Neuron (in vitro differentiated cells): ENCODE results near the gene TOPAZ1.

ENCODE experiments used
- H2AFZ ChIP-seq: one replicate; pipeline ENCODE4 v1.6.1; 2013; ENCODE audit warnings: low read depth, mild to moderate bottlenecking, inconsistent platforms, low read length, moderate library complexity
- H3K27me3 ChIP-seq: one replicate; pipeline ENCODE4 v1.6.1; 2013; ENCODE audit warnings: low read length; ENCODE audit not compliant: insufficient read depth
- H3K36me3 ChIP-seq: one replicate; pipeline ENCODE4 v1.6.1; 2013; ENCODE audit warnings: low read length; ENCODE audit not compliant: insufficient read depth
- H3K4me1 ChIP-seq: one replicate; pipeline ENCODE4 v1.6.1; 2013; ENCODE audit warnings: low read length; ENCODE audit not compliant: insufficient read depth
- H3K4me3 ChIP-seq: 2 replicates; pipeline ENCODE4 v1.5.1; 2013; ENCODE audit warnings: mild to moderate bottlenecking, low read length, moderate library complexity
- H3K9me3 ChIP-seq: one replicate; pipeline ENCODE4 v1.6.1; 2013; ENCODE audit warnings: low read length

The TOPAZ1 gene

DNA sequence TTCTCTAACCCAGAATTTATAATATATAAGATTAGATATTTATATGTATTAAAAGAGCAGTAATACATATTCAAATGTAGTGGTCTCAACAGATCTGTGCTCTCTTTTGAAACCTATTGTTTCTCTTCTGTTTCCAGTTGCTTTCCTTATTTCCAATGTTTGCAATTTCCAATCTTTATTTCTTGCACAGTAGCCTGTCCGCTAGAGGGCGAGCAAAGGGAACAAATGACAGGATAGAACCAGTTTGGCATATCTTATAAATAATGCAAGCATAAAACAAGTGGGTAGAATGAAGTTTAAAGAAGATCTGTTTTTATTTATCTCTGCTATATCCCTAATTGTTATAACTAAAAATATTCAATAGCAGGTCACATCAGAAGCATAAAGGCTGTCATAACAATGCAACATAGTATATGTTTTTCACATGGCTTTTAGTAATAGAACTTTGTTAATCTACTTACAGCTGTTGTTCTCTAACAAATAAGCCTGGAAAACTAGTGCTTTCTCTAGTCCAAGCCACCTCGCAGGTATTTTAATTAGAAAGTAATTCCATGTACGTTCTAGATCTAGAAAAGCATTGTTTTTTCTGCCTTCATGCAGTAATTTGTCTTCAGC is 81.8 kb downstream of the TOPAZ1 start:
- Histone ChIP-seq H3K27me3 (no peaks in the 10 kb centered on the region), H3K4me1 (no peaks in the 10 kb centered on the region), H3K9me3 (no peaks in the 10 kb centered on the region), H3K36me3 (no peaks in the 10 kb centered on the region), H2AFZ (peak overlapping the region; percentile 54), H3K4me3 (no peak overlapping the region)

DNA sequence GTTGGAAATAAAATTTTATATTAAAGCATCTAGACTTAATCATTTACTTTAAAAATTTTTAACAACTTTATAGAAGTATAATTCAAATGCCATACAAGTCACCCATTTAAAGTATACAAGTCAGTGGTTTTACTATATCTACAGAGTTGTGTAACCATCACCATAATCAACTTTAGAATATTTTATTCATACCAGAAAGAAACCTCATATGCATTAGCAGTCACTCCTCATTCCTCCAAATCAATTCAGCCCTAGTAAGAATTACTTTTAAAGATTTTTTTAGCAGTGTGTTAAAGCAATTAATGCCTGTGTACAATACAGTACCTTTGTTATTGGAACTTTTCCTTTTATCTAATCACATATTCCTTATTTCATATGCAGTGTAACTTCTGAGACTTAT is 82.9 kb downstream of the TOPAZ1 start:
- H3K9me3 ChIP-seq: no peaks in the 10 kb centered on the region
- no peak overlapping the region for H3K4me3 ChIP-seq
- no peak overlapping the region for H2AFZ ChIP-seq
- no peaks in the 10 kb centered on the region for H3K27me3 ChIP-seq
- no peaks in the 10 kb centered on the region for H3K36me3 ChIP-seq
- H3K4me1 ChIP-seq: no peaks in the 10 kb centered on the region

DNA sequence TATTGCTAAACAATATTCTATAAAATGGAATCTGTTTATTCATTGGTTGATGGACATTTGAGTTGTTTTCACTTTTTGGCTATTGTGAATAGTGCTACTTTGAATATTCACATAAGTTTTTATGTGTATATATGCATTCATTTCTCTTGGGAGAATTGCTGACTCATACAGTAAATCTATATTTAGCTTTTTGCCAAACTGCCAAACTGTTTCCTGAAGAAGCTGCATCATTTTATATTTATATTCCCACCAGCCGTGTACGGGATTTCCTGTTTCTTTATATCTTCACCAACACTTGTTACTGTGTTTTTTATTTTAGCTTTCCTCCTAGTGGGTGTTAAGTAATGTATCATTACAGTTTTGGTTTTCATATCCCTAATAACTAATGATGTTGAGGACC is 84.3 kb downstream of the TOPAZ1 start:
- Histone ChIP-seq H2AFZ (no peak overlapping the region), H3K4me3 (no peak overlapping the region)

DNA sequence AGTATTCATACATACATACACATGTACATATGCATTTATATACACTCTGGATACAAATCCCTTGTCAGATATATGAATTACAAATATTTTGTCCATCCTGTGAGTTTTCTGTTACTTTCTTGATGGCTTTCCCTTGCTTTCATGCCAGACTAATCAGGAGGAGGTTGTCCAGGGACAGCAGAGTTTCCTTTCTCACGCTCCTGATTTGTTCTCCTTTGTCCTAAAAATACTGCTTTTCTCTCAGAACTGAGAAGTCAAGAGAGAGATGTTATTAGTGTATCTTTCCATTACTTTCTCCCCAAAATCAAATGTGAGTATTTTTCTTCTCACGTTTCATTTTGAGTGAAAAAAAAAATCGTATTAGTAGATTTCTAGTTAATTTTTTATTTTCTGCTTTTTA is 84.8 kb downstream of the TOPAZ1 start:
- Histone ChIP-seq H3K27me3 (no peaks in the 10 kb centered on the region), H3K9me3 (no peaks in the 10 kb centered on the region), H2AFZ (no peak overlapping the region), H3K4me3 (no peak overlapping the region), H3K36me3 (no peaks in the 10 kb centered on the region), H3K4me1 (no peaks in the 10 kb centered on the region)

More for the DNA sequence above, 84.3 kb downstream of the TOPAZ1 start:
- H3K36me3 ChIP-seq: no peaks in the 10 kb centered on the region
- no peaks in the 10 kb centered on the region for H3K27me3 ChIP-seq
- no peaks in the 10 kb centered on the region for H3K9me3 ChIP-seq
- no peaks in the 10 kb centered on the region for H3K4me1 ChIP-seq

DNA sequence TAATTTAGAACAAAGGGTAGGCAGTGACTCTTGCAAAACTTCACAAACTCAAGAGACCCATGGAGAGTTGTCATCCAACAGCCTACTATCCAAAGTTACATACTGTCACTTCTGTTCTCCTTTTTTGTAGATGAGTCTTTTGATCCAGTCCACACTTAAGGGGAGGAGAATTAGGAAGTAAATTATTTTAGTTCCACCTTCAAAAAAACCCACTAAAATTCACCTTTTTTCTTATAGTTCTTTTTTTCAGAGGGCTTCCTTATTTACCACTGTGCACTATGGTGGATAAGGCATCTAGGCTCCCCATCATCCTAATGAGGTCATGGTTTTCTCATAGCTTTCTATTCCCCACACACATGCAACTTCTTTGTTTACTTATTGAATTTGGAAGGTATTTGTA is 88.3 kb downstream of the TOPAZ1 start:
- no peaks in the 10 kb centered on the region for H3K4me1 ChIP-seq
- no peak overlapping the region for H2AFZ ChIP-seq
- H3K9me3 ChIP-seq: no peaks in the 10 kb centered on the region
- H3K27me3 ChIP-seq: no peaks in the 10 kb centered on the region
- no peak overlapping the region for H3K4me3 ChIP-seq
- no peaks in the 10 kb centered on the region for H3K36me3 ChIP-seq

DNA sequence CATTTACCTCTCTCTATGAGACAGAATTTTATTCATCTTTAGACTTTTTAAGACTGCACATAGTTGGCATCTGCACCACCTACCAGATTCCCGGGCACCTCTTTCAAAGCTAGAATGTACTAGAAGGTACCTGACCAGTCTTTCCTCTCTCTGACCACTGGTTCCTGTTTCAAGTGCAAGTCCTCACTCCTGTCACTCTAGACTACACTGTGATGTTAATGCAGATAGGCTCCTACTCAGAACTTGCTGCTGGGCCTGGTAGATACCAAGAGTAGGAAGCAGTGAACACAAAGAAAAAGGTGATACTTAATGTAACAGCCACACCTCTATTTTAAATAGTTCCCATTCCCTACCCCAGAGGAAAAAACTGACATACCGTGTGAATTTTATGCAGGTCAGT is 88.8 kb downstream of the TOPAZ1 start:
- Histone ChIP-seq H3K4me3 (no peak overlapping the region), H3K27me3 (no peaks in the 10 kb centered on the region), H3K36me3 (no peaks in the 10 kb centered on the region), H3K9me3 (no peaks in the 10 kb centered on the region), H2AFZ (no peak overlapping the region), H3K4me1 (no peaks in the 10 kb centered on the region)

DNA sequence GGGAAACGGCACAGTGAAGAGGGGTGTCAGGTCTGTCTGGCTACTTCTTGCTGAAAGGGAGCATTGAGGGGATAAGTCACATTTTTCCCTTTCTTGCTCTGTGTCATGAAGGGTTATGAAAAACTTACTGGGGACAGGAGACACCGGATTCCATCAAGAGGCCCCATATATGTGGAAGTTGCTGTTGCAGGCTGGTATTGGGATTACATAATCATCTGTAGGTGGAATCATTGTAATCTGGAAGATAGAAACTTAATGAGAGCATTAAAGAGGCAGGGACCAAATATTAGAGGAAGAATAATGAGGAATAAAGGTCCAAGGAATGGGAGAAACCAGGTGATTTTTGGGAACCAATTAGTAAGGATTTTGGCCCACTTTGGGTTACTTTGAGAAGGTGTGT is 92.6 kb downstream of the TOPAZ1 start:
- H3K4me1 ChIP-seq: peaks cover 10% of the 10 kb centered on the region
- no peaks in the 10 kb centered on the region for H3K27me3 ChIP-seq
- no peaks in the 10 kb centered on the region for H3K36me3 ChIP-seq
- no peak overlapping the region for H3K4me3 ChIP-seq
- no peaks in the 10 kb centered on the region for H3K9me3 ChIP-seq
- H2AFZ ChIP-seq: no peak overlapping the region

DNA sequence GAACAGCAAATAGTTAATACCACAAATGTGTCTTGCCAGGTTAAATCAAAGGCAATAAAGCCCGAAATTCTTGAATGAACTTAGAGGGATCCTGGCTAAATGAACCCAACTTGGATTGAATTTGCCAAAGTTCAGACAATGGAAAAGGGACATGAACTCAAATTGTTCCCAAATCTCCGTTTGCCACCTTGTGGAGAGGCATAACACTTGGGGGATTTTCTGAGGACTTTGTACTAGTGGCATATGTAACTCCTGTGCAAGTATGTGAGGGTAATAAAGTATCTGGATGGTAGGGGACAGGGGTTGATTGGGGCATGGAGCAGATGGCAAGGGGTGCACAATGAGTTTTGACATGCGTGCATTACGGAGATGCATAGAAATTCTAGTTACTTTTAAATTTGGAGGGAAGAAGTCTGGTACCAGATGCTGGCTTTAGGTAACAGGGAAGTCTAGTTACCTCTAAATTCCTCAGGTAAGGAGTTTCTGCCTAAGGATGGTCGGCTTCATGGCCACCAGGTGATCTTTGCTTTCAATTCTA is 95.6 kb downstream of the TOPAZ1 start:
- peak overlapping the region; percentile 73 for H2AFZ ChIP-seq
- H3K27me3 ChIP-seq: no peaks in the 10 kb centered on the region
- H3K36me3 ChIP-seq: peaks cover 2% of the 10 kb centered on the region
- H3K4me1 ChIP-seq: peaks cover 20% of the 10 kb centered on the region
- no peaks in the 10 kb centered on the region for H3K9me3 ChIP-seq
- H3K4me3 ChIP-seq: peak overlapping the region; percentile 76

DNA sequence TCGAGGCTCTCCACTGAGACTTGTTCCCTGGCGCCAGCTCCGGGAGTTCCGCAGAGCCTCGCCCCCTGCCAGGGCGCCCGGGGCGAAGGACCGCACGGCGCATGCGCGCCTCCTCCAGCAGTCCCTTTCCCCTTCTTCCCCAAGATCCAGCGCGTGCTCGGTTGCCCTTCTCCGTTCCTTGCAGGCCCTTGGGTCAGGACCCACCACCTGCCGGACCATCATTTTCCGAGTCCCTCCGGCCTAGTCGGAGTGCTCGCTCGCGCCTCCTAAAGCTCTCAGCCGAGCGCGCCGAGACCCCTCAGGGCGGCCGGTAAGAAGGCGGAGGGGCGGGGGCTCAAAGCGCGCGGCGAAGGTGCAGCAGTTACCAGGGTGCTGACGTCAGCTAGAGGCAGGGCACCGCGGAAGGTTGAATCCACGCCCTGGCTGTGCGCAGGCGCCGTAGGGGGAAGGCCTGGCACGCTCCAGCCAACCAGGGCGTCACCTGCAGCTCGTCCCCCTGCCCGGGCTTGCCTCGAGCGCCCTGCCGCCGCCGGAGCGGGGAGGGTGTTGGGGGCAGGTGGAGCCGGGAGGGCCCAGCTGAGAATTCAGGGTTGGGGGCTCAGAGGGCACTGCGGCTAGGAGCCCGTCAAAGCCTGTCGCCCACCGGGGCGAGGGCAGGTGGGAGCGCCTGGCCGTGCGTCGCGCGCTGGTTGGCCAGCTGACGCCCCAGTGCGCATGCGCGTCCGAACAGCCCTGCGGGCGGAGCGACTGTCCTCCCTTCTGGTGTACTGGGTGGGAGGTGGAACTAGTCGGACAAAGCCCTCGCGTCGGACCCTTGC is 96.5 kb downstream of the TOPAZ1 start, which contains the start of gene TCAIM:
TCAIM (plus strand) TSS at position 757 of the 818 bp plus-strand sequence. CDS start 16,017 bp downstream, outside the sequence.
- Histone ChIP-seq H3K36me3 (peaks cover 2% of the 10 kb centered on the region), H3K9me3 (no peaks in the 10 kb centered on the region), H2AFZ (peak within 1 kb of the TSS; percentile 73), H3K4me3 (peak within 1 kb of the TSS; percentile 76), H3K27me3 (no peaks in the 10 kb centered on the region), H3K4me1 (peaks cover 20% of the 10 kb centered on the region)

DNA sequence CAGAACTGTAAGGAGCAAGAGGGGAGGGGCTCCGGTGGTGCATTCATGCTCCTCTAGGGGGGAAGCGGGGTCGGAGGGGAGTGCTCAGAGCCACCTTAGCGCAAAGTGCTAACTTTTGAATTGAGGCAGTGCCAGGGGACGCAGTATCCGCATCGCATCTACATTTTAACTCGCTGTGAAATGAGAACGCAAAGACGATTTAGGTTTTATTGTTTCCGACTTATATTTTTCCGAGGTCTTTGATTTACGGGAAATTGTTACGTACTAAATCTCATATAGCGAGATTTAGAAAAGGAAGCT is 97.1 kb downstream of the TOPAZ1 start:
- Histone ChIP-seq H3K4me3 (peak overlapping the region; percentile 76), H2AFZ (peak overlapping the region; percentile 73)

DNA sequence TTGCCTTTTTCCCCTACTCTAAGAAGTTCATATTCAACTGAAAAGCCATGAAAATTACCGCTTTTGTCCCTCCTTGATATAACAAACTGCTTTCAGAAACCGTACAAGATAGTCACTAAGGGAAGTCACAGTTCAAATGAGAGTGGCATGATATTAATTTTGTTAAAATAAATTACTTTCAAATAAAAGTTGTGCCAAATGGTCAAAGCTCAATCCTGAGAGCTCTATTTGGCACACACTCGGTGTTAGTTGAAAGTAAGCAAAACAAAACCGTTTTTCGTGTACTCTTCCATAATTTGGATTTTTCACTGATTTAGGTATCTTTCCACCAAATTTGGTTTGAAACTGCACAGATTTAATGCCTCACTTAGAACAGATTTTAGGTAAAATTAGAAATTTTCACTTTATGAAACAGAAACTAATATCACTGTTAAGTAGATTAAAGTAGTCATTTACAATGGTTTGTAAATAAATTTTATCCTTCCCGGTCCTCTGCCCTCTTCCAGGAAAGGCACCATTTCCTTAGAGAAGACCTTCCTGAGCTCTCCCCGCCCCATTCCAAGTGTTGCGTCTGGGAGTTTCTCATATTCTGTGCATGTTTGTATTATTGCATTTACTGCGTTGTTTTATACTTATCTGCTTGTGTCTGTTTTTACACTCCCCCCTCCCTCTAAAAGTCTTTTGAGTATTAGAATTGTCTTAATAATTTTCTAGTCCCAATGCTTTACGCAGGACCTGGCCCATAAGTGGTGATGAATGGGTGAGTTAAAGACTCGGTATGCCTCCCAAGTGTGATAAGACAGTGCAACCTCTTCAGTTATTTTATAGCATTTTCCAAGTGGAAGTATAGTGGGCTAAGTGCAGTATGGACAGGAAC is 97.7 kb downstream of the TOPAZ1 start:
- Histone ChIP-seq H3K9me3 (peaks cover 2% of the 10 kb centered on the region), H3K4me1 (peaks cover 20% of the 10 kb centered on the region), H2AFZ (peak overlapping the region; percentile 73), H3K36me3 (peaks cover 2% of the 10 kb centered on the region), H3K4me3 (peak overlapping the region; percentile 76), H3K27me3 (no peaks in the 10 kb centered on the region)

More for the DNA sequence above, 97.1 kb downstream of the TOPAZ1 start:
- Histone ChIP-seq H3K36me3 (peaks cover 2% of the 10 kb centered on the region), H3K4me1 (peaks cover 20% of the 10 kb centered on the region), H3K27me3 (no peaks in the 10 kb centered on the region), H3K9me3 (no peaks in the 10 kb centered on the region)

DNA sequence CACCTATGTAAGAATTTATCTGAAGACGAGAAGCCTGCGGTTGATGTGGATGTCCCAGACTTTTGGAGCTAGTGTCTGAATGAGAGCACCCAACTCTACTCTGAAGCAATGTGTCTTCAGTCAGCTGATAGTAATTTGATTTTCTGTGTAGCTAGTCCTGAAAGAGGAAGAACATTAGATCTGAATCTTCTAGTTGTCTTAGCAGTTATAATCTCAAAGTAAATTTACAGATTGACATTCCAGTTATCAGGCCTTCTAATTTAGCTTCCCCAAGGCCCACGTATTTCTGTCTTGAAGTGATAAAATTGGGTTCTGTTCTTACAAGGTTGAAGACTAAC is 98.3 kb downstream of the TOPAZ1 start:
- H3K9me3 ChIP-seq: peaks cover 2% of the 10 kb centered on the region
- peaks cover 20% of the 10 kb centered on the region for H3K4me1 ChIP-seq
- no peak overlapping the region for H2AFZ ChIP-seq
- no peaks in the 10 kb centered on the region for H3K27me3 ChIP-seq
- peak overlapping the region; percentile 76 for H3K4me3 ChIP-seq
- peaks cover 2% of the 10 kb centered on the region for H3K36me3 ChIP-seq
